ENCODE measurements around the gene IQSEC3.
"Not testable (repeated sequence)": the region's sequence is repeated elsewhere in the genome, so short reads cannot be mapped to it uniquely, and the experiment has no call there.

DNA sequence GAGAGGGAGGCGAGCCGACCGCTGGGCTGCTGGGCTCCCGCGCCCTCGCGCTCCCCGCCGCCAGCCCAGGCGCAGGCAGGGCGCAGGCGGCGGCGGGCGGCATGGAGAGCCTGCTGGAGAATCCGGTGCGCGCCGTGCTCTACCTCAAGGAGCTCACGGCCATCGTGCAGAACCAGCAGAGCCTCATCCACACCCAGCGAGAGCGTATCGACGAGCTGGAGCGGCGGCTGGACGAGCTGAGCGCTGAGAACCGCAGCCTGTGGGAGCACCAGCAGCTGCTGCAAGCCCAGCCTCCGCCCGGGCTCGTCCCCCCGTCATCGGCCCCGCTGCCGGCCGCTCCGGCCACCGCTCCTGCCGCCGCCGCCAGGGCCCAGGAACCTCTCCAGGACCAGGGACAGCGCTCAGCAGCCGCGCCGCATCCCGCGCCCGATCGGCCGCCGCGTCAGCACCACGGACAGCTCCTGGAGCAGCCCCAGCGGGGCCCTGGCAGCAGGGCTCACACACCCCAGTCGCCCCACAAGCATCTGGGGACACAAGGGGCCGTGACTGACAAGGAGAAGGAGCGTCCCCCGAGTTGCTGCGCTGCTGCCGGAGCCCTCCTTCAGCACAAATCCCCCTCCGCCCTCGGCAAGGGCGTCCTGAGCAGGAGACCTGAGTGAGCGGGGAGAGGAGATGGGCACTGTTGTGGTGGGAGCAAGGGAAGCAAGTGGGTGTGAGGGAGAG lies 376 bp downstream of the IQSEC3 start:
- TF ChIP-seq, protein P1, sequence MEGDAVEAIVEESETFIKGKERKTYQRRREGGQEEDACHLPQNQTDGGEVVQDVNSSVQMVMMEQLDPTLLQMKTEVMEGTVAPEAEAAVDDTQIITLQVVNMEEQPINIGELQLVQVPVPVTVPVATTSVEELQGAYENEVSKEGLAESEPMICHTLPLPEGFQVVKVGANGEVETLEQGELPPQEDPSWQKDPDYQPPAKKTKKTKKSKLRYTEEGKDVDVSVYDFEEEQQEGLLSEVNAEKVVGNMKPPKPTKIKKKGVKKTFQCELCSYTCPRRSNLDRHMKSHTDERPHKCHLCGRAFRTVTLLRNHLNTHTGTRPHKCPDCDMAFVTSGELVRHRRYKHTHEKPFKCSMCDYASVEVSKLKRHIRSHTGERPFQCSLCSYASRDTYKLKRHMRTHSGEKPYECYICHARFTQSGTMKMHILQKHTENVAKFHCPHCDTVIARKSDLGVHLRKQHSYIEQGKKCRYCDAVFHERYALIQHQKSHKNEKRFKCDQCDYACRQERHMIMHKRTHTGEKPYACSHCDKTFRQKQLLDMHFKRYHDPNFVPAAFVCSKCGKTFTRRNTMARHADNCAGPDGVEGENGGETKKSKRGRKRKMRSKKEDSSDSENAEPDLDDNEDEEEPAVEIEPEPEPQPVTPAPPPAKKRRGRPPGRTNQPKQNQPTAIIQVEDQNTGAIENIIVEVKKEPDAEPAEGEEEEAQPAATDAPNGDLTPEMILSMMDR (IDR thresholded peaks at IDR 0.05; ENCODE audit: poor library complexity), result not testable (repeated sequence)
- not testable (repeated sequence) for TF ChIP-seq EZH2phosphoT487 (IDR thresholded peaks at IDR 0.05; ENCODE audit: low read depth, severe bottlenecking, unreplicated experiment)
